KOPT-K1 (cell line): Measurements from ENCODE around the gene TMPRSS5.

Experiments used
- H3K27ac ChIP-seq: fragments of 200-600 bp; sonication (generic); 2 replicates; pipeline ENCODE4 v1.5.1; 2016; ENCODE audit warnings: antibody characterized with exemption, mild to moderate bottlenecking, low read depth, low read length; ENCODE audit not compliant: poor library complexity, severe bottlenecking
- H3K36me3 ChIP-seq: fragments of 200-600 bp; sonication (generic); 2 replicates; pipeline ENCODE4 v1.5.1; 2017; ENCODE audit warnings: antibody characterized with exemption, mild to moderate bottlenecking, low read length, moderate library complexity; ENCODE audit not compliant: insufficient read depth
- H3K9me3 ChIP-seq: fragments of 200-600 bp; sonication (generic); 2 replicates; pipeline ENCODE4 v1.5.1; 2017; ENCODE audit warnings: antibody characterized with exemption, low read length, mild to moderate bottlenecking; ENCODE audit not compliant: insufficient read depth, poor library complexity, severe bottlenecking

The TMPRSS5 gene

GRCh38 chr11:113664981-113665710, 41.0 kb downstream of the TMPRSS5 start:
- Histone ChIP-seq H3K9me3 (peaks cover 7% of the 10 kb centered on the region), H3K27ac (no peak overlapping the region), H3K36me3 (no peaks in the 10 kb centered on the region)

- H3K36me3 ChIP-seq: no peaks in the 10 kb centered on the region
- H3K9me3 ChIP-seq: peaks cover 7% of the 10 kb centered on the region
- H3K27ac ChIP-seq: no peak overlapping the region
Observed at GRCh38 chr11:113664069-113664980, 41.8 kb downstream of the TMPRSS5 start.

GRCh38 chr11:113663567-113663966, 42.5 kb downstream of the TMPRSS5 start:
- H3K27ac ChIP-seq: no peak overlapping the region
- H3K9me3 ChIP-seq: peaks cover 7% of the 10 kb centered on the region
- H3K36me3 ChIP-seq: no peaks in the 10 kb centered on the region

GRCh38 chr11:113655771-113656170, 50.3 kb downstream of the TMPRSS5 start:
- no peaks in the 10 kb centered on the region for H3K9me3 ChIP-seq
- no peak overlapping the region for H3K27ac ChIP-seq
- H3K36me3 ChIP-seq: no peaks in the 10 kb centered on the region

GRCh38 chr11:113651023-113651422, 55.1 kb downstream of the TMPRSS5 start:
- Histone ChIP-seq H3K9me3 (no peaks in the 10 kb centered on the region), H3K27ac (no peak overlapping the region)

GRCh38 chr11:113649311-113649710, 56.8 kb downstream of the TMPRSS5 start:
- Histone ChIP-seq H3K9me3 (no peaks in the 10 kb centered on the region), H3K36me3 (no peaks in the 10 kb centered on the region), H3K27ac (no peak overlapping the region)

More at GRCh38 chr11:113651023-113651422, 55.1 kb downstream of the TMPRSS5 start:
- no peaks in the 10 kb centered on the region for H3K36me3 ChIP-seq

- Histone ChIP-seq H3K27ac (no peak overlapping the region), H3K36me3 (no peaks in the 10 kb centered on the region), H3K9me3 (no peaks in the 10 kb centered on the region)
Observed at GRCh38 chr11:113647856-113648255, 58.3 kb downstream of the TMPRSS5 start.

GRCh38 chr11:113647108-113647507, 59.0 kb downstream of the TMPRSS5 start:
- no peaks in the 10 kb centered on the region for H3K9me3 ChIP-seq
- no peaks in the 10 kb centered on the region for H3K36me3 ChIP-seq
- no peak overlapping the region for H3K27ac ChIP-seq

GRCh38 chr11:113645593-113646349, 60.3 kb downstream of the TMPRSS5 start:
- Histone ChIP-seq H3K36me3 (no peaks in the 10 kb centered on the region), H3K9me3 (no peaks in the 10 kb centered on the region), H3K27ac (no peak overlapping the region)

GRCh38 chr11:113644605-113645004, 61.5 kb downstream of the TMPRSS5 start:
- Histone ChIP-seq H3K36me3 (no peaks in the 10 kb centered on the region), H3K9me3 (no peaks in the 10 kb centered on the region), H3K27ac (no peak overlapping the region)

GRCh38 chr11:113643701-113644100, 62.4 kb downstream of the TMPRSS5 start:
- no peaks in the 10 kb centered on the region for H3K9me3 ChIP-seq
- no peaks in the 10 kb centered on the region for H3K36me3 ChIP-seq
- H3K27ac ChIP-seq: no peak overlapping the region

GRCh38 chr11:113643006-113643585, 63.0 kb downstream of the TMPRSS5 start:
- Histone ChIP-seq H3K27ac (no peak overlapping the region), H3K36me3 (no peaks in the 10 kb centered on the region), H3K9me3 (no peaks in the 10 kb centered on the region)

- H3K9me3 ChIP-seq: no peaks in the 10 kb centered on the region
- H3K27ac ChIP-seq: no peak overlapping the region
- no peaks in the 10 kb centered on the region for H3K36me3 ChIP-seq
Observed at GRCh38 chr11:113642090-113642489, 64.0 kb downstream of the TMPRSS5 start.

- no peaks in the 10 kb centered on the region for H3K36me3 ChIP-seq
- no peak overlapping the region for H3K27ac ChIP-seq
Observed at GRCh38 chr11:113638376-113638775, 67.7 kb downstream of the TMPRSS5 start.

GRCh38 chr11:113637636-113638035, 68.5 kb downstream of the TMPRSS5 start:
- no peaks in the 10 kb centered on the region for H3K36me3 ChIP-seq

More at GRCh38 chr11:113638376-113638775, 67.7 kb downstream of the TMPRSS5 start:
- H3K9me3 ChIP-seq: no peaks in the 10 kb centered on the region

More at GRCh38 chr11:113637636-113638035, 68.5 kb downstream of the TMPRSS5 start:
- Histone ChIP-seq H3K27ac (no peak overlapping the region), H3K9me3 (no peaks in the 10 kb centered on the region)
